Astrocyte of the spinal cord (primary cell): ENCODE data around the gene PIGW.

Experiments used
- DNase-seq: peaks from one replicate; pipeline ENCODE4 v3.0.0; 2011; ENCODE audit warnings: low read depth, low spot score
- H3K4me3 ChIP-seq: 2 replicates; pipeline ENCODE4 v1.5.1; 2011; ENCODE audit warnings: low read depth, mild to moderate bottlenecking, low read length, moderate library complexity
- CTCF ChIP-seq: IDR thresholded peaks from 2 replicates; pipeline ENCODE4 v1.5.1; 2012; ENCODE audit warnings: low read depth, mild to moderate bottlenecking, low read length, inconsistent platforms
- in situ Hi-C: cut with HindIII; loops from 2 replicates; pipeline ENCODE4 v1.10.0; 2017; ENCODE audit warnings: low sequenced_read_pairs

The PIGW gene

GRCh38 chr17:36514856-36515255, 19.9 kb upstream of the PIGW start:
- TF ChIP-seq CTCF = no peak
- no peak for DNase-seq
- H3K4me3 ChIP-seq = no peak overlapping the region
- in situ Hi-C loops = no loop called here

GRCh38 chr17:36515837-36516236, 18.9 kb upstream of the PIGW start:
- TF ChIP-seq CTCF = no peak
- DNase-seq = no peak
- in situ Hi-C loops = no loop called here
- no peak overlapping the region for H3K4me3 ChIP-seq

- DNase-seq = no peak
- TF ChIP-seq CTCF = no peak
- no peak overlapping the region for H3K4me3 ChIP-seq
- in situ Hi-C loops = no loop called here
These were observed 11.7 kb upstream of the PIGW start for GRCh38 chr17:36523113-36523512.

GRCh38 chr17:36524428-36524876, 10.3 kb upstream of the PIGW start:
- no peak overlapping the region for H3K4me3 ChIP-seq
- in situ Hi-C loops = no loop called here
- no peak for TF ChIP-seq CTCF
- DNase-seq = no peak

GRCh38 chr17:36525113-36525512, 9.7 kb upstream of the PIGW start:
- H3K4me3 ChIP-seq = no peak overlapping the region
- in situ Hi-C loops = no loop called here
- no peak for TF ChIP-seq CTCF
- DNase-seq = no peak

GRCh38 chr17:36525888-36526287, 8.9 kb upstream of the PIGW start:
- DNase-seq = no peak
- no peak for TF ChIP-seq CTCF

More at GRCh38 chr17:36525888-36526287, 8.9 kb upstream of the PIGW start:
- H3K4me3 ChIP-seq = no peak overlapping the region
- in situ Hi-C loops = no loop called here
